ENCODE measurements around the gene TMEM150C.

TMEM150C gene

DNA sequence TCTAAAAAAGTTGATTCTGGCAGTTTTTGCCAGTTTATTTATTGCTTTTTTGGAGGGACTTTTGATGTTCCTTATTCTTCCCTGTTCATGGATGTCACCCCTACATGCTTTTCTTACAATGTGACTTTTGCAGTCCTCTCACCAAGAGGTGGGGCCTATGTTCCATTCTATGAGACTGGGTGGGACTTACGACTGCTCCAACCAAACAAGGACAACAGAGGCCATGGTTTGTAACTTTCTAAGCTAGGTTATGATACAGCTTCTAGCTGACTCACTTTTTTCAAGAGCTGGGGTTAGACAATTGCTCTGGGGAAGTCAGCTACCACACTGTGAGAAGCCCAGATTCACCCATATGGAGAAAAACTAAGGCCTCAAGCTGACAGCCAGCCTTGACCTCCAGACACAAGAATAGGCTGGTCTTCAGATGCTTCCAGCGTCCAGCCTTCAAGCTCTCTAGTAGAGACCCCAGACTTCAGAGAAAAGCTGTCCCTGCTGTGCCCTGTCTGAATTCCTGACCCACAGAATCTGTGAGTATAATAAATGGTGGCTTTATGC is 91.9 kb downstream of the TMEM150C start:
- DNase-seq: no peak

DNA sequence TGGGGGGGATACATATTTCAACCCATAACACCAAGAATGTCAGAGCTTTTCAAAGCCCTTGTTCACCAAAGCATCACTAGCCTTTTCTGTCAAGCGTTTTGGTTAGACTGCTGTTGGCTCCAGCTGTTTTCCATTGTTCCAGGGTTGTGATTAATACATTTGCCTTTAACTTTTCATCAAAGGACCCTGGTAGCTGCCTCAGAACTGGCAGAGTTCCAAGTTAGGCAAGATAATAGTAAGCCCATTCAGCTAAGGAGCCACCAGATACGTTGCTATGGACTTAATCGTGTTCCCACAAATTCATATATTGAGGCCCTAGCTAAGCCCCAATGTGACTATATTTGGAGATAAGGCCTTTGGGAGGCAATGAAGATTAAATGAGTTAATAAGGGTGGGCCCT is 94.3 kb downstream of the TMEM150C start:
- DNase-seq: no peak

DNA sequence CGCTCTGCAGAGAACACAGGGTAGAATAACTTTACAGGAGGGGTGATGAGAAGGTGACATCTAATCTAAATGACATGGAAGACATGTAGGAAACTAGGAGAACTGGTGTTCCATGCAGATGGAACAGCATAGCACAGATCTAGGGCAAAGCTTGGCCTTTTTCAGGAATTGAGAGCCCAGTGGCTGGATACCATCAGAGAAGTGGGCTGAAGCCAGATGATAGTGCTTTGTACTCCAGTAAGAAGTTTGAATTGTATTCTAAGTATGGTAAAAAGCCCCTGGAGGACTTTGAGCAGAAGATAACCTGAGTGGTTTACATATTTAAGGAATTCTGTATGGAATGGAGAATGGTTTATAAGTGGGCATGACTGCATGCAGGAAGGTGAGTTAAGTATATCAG is 98.6 kb downstream of the TMEM150C start:
- no peak for DNase-seq

DNA sequence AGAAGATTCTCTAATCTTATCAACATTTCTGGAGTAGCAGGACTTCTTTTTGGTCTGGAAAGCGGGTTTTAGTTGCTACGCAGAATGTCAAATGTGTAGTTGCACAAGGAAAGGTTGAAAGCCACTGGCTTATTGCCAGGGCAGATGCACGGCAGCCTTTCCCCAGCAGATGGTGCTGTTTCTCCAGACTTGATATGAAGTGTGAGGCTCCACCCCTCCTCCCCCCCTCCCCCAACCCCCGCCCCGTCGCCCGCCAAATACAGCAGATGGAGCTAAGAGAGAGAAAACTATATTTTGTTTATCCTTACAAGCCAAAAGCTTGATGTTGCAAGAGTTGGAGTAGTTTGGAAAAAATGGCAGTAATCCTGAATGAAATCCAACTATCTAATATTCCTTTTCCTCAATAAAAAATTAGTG is 99.4 kb downstream of the TMEM150C start:
- peak; percentile 82 for DNase-seq

DNA sequence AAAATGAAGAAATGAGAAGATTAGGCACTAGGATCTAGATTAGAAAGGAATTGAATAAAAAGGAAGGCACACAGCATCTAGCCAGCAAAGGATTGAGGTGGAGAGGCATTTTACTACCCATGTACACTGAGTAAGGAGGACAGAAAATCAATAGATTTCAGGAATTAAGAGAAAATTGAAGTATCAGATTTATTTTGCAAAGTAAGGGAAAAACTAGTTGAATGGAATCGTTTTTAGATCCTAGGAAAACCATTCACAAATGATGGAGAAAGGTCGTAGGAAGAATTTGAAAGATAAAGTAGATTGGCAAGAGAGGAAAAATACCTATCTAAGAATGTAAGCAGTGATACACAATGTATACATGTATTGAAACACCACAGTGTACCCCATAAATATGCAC is 100.1 kb downstream of the TMEM150C start:
- DNase-seq: no peak

DNA sequence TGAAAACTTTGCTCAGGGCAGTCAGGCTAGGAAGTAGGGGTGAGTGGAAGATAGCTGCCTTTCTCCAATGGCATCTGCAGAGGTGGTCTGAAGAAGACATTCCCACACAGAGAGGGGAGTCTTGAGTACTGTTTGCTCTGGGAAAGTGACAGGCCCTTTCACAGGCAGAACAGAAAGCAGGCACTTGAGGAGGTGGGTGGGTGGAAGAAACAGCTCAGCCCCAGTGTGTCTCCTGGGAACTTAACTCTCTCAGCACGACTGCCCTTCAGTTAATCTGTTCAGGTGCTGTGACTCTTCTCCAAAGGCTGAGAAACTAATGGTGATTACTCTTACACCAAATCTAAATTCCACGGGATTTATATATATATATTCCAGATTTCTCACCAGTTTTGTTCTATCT is 103.1 kb downstream of the TMEM150C start:
- no peak for DNase-seq

DNA sequence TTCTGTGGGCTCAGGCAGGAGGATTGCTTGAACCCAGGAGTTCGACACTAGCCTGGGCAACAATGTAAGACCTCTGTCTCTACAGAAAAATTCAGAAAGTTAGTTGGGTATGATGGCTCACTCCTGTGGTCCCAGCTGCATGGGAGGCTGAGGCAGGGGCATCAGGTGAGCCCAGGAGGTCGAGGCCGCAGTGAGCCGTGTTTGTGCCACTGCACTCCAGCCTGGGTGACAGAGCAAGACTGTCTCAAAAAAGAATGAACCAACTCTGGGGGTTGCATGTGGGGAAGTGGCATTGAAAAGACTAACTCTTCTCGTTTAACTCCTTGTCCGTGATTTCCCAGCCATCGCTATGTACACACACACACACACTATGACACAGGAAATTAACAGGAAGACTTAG is 104.5 kb downstream of the TMEM150C start:
- DNase-seq: no peak

DNA sequence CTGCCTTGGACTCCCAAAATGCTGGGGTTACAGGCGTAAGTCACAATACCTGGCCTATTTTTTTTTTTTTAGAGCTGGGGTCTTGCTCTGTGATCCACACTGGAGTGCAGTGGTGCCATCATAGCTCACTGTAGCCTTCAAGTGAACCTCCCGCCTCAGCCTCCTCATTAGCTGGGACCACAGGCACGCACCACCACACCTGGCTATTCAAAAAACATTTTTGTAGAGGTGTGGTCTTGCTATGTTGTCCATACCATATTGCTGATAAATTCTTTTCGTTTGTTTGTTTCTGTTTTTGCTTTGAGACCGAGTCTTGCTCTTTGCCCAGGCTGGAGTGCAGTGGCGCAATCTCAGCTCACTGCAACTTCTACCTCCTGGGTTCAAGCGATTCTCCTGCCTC is 109.8 kb downstream of the TMEM150C start:
- no peak for DNase-seq

DNA sequence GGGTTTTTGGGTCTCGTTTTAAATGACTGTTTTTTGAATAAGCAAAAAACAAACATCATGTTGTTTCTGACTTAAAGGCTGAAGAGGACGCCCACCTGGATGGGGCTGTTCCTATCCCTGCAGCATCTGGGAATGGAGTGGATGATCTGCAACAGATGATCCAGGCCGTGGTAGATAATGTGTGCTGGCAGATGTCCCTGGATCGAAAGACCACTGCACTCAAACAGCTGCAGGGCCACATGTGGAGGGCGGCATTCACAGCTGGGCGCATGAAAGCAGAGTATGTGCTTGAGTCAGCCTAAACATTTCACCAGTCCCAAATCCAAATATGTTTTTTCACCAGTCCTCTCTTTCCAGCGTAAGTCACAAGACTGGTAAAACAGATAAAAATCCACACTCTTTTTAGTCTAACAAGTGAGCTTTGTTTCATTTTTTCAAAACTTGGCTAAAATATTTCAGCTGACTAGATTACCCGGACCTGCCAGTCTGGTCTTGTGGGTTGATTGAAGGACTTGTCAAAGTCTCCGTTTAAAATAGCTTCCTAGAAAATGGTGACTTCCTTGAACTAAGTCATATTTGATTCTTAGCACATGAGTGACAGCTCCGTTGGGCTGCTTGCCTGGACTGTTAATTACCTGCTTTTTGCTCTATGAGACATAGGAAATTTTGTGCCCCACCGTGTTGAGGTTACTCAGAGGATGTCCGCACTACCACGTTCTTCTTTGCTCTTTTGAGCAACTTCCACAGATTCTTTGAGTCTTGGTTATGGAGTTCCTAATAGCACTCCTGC is 110.6 kb downstream of the TMEM150C start:
- DNase-seq: no peak

DNA sequence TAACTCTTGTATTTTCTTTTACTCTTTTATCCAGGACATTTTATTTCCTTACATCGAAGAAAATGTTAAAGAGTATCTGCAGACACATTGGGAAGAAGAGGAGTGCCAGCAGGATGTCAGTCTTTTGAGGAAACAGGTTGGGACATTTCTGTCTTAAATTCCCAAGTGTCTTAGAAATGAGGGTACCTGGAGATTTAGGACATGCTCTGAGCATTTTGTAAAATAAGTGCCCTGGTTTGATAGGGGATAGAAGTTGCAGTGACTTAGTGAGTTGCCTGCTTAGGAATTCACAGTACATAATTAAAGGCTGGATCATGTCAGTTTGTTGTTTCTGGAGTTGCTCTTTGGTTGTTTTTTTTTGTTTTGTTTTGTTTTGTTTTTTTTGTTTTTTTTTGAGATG is 113.9 kb downstream of the TMEM150C start:
- no peak for DNase-seq

DNA sequence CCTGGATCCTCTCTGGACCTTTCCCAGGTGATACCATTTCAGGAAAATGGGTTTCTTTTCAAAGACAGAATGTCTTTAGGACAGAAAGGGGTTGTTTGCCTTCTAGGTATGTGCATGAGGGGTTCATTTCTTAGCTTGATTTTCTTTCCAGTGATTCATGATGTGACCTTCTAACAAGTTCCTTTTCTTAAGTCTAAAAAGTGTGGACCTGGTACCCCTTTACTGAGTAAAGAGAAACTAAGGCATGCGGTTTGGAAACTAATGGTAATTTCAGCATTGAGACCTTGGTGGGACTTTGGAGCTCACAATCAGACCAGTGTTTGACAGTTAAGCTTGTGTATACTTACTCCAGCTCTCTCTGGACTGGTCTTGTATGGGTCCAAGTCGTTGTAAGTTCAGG is 122.7 kb downstream of the TMEM150C start:
- no peak for DNase-seq

DNA sequence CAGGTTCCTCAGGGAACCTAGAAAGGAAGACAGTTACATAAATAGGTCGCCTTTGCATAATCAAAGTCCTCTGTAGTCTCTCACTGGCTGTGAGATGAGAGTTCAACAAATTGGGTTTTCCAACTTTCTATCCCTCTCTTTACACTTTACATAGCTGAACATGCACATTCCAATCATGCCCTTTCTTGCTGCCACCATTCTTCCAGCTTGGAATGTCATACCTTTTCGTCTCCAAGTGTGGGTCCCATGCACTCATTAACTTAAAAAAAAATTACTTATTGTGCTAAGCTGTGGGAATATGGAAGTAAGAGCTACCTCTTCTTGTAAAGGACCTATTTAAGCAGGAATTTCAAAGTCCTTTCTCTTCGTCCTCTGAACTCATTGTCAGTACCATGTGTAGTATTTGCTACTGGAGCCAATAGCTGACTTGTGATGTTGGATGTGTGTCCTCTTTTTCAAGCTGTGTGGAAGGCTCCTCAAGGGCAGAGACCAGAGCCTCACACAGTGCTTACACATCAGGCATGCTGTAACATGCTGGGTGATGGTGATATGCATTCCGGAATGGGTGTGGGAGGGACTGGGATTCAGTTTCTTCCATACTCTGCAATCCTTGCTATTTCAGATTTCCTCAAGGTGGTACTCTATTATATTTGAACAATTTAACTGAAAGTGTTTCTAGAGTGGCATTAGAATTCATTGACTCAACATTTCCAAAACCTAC is 124.3 kb downstream of the TMEM150C start:
- no peak for DNase-seq

DNA sequence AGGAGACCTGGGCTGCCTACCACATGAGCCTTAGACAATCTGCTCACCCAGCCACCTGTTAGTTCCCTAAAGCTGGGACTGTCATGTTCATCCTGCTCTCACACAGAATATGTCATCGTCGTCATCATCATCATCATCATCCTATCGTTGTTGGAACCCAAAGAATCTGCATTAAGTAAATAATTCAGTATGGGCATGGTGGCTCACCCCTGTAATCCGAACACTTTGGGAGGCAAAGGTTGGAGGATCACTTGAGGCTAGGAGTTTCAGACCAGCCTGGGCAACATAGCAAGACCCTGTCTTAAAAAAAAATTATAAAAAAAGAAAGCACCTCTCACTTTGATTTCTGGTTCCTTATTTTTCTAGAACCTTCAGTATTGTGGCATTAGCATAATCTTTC is 125.0 kb downstream of the TMEM150C start:
- DNase-seq: no peak

DNA sequence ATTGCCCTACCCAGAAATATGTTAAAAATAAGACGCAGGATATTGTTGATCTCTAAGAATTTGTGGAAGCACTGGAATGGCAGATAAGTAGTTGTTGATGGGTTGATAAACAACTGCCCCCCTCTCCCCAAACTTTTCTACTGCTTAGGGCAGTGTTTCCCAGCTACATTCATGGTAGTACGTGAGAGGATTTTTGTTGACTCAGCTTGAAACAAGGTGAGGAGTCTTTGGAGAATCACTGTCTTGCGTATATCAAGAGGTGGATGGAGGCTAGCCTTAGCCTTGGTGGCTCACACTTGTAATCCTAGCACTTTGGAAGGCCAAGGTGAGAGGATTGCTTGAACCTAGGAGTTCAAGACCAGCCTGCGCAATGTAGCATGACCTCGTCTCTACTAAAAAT is 125.7 kb downstream of the TMEM150C start:
- no peak for DNase-seq

DNA sequence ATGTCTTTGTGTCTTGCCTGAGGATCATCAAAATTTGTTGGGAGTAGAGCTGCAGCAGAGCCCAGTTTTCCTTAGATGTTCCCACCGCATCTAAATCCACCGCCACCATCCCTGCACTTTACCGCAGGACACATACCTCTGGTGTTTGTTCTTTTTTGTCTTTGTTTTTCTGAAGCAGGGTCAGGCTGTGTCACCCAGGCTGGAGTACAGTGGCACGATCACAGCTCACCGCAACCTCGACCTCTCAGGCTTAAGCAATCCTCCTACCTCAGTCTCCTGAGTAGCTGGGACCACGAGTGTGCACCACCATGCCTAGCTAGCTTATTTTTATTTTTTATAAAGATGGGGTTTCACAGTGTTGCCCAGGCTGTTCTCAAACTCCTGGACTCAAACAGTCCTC is 126.8 kb downstream of the TMEM150C start:
- no peak for DNase-seq

DNA sequence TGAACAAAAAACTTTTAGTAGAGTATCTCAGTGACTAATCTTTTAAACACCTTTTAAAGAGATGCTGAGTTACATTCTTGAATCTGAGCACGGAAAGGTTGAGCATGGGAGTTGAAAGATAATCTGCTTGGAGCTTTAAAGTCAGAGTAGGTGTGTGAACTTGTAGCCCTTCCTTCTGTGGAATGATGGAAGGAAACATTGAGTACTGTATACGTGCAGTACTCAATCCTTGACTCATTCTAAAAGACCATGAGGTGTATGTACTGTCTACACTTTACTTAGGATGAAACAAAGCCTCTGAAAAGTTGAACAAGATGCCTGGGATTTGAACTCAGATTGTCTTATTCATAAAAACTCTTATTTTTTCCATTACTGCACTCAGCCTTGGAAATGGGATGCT is 128.0 kb downstream of the TMEM150C start:
- DNase-seq: no peak

All from activated naive CD4-positive, alpha-beta T cell treated with Interleukin-2 at 50 U/mL for 16 hours (primary cell).